HG02763 (cell line): ENCODE measurements around the gene PEA15.

Source experiments
- ATAC-seq: cut with Tn5 transposase; IDR thresholded peaks from one replicate; pipeline ENCODE4 v1.9.1; 2021; ENCODE audit warnings: mild to moderate bottlenecking, moderate library complexity; ENCODE audit not compliant: unreplicated experiment

Gene PEA15

DNA sequence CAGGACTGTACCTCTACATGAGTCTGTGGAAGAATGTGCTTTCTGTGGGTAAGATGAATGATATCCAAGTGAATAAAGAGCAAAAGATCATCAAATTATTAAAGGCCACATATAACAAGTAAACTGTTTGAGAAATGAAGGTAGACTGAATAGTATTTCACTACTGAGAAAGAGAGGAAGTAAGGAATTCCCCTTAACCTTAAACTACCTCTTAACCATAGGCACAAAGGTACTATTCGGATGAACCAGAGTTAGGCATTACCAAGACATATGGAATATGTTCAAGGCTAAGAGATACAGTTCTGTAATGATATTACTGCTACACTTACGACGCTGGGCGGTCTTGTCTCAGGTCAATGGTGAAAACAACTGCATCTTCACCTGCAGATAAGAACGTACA is 31.6 kb downstream of the PEA15 start:
- ATAC-seq: no peak

DNA sequence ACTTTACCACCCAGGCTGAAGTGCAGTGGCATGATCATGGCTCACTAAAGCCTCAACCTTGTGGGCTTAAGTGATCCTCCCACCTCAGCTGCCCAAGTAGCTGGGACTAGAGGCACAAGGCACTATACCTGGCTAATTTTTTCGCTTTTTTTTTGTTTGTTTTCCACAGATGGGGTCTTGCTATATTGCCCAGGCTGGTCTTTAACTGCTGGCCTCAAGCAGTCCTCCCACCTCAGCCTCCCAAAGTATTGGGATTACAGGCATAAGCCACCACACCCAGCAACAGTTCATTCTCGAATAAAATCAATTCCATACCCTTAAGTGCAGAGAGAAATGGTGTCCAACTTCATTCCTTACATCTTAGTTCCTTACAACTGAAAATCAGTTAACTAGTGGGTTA is 32.4 kb downstream of the PEA15 start:
- no peak for ATAC-seq

DNA sequence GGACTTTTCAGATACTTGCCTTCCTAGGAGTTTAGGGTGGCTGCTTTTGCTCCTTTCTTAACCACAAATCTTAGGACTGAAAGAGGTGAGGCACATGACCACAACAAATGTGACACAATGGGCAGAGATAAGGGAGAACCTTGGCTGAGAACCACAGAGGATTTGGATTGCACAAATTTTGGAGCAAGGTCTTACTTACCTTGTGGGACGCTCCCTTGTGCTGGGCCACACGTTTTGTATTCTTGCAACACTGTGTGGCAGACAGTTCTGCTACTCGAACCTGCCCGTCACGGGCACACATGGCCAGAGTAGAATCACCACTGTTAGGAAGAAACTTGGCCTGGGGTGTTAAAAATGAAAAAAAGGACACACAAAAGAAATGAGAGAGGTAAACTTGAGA is 33.2 kb downstream of the PEA15 start:
- ATAC-seq: no peak

DNA sequence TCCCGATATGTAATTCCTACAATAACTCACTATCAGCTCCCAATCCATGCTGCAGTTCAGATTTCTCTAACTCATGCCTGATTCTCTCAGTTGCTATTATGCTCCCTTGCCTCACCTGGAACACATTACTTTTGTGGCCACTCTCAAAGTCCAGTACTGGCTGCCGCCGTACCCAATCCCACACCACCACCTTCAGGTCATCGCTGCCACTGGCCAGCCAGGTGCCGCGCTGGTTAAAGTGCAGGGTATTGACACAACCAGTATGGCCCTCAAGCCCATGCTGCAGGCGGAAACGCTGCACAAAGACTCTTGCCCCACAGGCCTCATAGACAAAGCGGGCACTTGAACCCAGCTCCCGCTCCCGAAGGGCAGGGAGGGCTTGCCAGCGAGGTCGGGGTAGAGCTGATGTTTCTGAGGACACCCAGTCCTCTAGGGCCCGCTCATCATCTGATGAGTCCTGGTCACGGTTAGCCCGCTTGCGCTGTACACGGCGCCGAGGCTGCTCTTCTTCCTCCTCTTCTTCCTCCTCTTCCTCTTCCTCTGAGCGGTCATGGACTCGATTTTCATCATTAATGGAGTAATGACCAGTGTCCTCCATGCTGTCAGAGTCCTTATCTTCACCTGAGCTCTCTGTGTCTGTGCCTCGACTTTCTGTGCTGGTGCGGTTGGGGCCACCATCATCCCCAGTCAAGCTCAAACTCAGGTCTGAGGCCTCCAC is 34.6 kb downstream of the PEA15 start:
- no peak for ATAC-seq

DNA sequence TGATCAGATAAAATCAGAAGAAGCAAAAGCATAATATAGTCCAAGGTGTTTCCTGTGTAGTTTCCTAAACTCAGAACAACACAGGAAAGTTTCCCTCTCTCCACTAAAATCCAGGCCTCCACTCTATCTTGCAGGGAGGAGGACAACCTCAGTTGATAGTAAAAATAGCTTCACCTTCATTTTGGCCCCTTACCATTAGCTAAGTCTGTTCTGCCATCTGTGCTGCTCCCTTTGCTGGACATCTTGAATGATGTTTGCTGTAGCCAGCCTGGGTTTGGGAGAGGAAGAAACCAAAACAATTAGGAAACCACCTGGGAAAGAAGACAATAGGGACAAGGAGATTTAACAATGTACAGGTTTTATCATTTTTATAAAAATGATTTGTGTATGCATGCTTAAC is 38.6 kb downstream of the PEA15 start:
- no peak for ATAC-seq

DNA sequence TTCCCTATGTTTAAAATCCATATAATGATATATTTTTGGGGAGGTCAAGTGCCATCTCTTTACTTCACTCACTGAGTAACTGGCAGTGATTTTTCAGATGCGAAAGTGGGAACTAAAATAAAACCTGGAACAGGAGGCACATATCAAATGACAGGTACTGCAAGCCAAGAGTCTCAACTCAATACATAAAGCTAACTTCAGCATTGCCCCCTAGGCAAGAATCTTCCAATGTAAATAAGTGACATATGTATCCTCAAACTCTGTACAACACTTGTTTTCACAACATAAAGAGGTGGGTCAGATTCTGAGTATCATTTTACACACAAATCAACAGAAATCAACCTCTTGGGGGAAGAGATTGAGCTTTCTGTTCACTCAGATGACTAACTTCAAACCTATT is 39.0 kb downstream of the PEA15 start:
- ATAC-seq: no peak

DNA sequence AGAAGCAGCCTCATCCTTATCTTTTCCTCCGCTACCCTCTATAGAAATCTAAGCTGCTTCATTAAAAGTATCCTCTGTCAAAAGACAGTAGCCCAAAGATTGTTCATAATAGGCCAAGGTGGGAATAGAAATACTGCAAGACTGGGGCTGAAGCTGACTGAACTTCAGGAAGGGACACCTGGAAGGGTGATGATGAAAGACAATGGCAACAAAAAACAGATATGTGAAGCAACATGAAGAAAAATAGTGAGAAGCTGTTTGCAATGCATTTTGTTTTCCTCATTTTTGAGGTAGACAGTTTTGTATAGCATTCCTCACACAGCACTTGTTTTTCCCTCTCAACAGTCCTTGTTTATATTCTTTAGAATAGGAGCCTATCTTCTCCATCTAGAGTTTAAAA is 40.2 kb downstream of the PEA15 start:
- ATAC-seq: no peak

DNA sequence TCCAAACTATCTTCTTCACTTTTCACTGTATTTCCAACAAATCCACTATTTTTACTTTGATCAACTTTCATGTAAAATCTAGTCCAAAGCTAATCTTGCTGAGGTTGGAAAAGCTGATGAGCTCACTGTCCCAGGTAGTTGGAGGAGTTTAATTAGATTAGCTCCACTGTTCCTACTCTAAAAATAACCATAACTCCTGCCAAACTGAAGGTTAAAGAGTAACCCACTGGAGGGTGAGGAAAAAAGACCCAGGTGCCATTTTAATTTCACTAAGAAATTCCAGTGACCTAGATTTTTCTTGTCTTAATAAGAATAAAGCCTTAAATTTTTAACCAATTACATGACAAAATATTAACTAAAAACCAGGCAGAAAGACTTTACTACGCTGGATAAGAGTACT is 41.9 kb downstream of the PEA15 start:
- ATAC-seq: no peak

DNA sequence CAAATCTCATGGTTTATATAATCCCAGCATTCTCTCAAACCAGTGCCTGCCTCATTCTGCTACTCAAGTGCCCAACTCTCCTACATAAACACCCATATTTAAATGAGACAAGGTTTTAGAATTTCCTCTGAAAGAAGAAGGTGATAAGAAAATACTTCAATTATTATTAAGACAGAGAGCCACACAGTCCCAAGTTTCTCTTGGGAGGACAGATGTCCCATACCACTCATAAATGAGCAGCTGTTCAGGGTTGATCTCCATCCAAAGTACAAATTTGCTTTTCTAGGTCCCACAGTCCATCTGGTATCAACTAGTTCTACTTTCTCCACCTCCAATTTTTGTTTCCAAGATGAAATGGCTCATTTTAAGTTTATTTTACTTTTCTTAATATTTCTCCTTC is 45.8 kb downstream of the PEA15 start:
- ATAC-seq: no peak

DNA sequence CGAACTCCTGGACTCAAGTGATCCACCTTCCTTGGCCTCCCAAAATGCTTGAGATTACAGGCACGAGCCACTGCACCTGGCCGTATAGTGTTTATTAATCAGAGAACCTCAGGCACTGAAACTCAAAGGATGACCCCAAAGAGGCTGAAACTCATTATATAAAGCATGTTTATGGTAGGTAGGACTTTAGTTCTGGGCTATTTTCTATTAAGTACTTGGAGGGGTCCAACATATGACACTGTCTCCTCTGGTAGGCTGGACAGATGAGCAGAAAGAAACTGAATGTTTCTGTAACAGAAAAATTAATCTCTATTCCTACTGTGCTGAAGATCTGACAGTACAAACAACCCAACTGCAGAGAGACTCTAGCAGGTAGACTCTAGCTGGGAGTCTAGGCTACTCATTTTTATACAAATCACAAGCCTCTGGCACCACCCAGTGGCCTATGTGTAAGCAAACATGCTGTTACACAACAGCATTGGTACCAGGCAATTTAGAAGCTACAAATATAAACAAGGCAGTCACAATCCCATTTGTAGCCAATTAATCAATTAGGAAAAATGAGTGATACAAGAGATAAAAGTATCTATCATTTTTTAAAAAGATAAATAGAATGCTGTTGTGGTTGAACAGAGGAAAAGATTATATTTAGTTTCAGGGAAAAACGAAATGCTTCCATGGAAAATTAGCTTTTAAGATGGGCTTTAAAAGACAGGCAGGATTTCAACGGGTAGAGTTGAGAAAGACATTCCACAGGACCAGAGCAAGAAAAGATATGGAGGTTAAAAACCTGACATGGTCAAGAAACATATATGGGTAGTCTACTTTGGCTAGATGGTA is 46.7 kb downstream of the PEA15 start:
- peak; percentile 61 for ATAC-seq

DNA sequence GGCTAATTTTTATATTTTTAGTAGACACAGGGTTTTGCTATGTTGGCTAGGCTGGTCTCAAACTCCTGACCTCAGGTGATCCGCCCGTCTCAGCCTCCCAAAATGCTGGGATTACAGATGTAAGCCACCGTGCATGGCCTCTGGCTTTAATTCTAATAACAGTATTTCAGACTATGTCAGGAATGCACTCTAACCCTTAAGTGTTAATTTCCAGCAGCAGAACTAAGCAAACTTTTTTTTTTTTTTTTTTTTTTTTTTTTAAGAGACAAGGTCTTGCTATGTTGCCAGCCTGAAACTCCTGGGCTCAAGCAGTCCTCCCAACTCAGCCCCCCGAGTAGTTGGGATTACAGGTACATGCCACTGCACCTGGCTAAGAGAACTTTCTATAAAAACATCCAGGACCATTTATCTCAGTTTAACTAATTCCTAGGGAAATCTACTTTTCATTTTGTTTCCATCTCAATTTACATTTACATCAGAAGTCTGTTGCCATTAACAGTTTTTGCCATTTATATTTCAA is 50.7 kb downstream of the PEA15 start:
- no peak for ATAC-seq

DNA sequence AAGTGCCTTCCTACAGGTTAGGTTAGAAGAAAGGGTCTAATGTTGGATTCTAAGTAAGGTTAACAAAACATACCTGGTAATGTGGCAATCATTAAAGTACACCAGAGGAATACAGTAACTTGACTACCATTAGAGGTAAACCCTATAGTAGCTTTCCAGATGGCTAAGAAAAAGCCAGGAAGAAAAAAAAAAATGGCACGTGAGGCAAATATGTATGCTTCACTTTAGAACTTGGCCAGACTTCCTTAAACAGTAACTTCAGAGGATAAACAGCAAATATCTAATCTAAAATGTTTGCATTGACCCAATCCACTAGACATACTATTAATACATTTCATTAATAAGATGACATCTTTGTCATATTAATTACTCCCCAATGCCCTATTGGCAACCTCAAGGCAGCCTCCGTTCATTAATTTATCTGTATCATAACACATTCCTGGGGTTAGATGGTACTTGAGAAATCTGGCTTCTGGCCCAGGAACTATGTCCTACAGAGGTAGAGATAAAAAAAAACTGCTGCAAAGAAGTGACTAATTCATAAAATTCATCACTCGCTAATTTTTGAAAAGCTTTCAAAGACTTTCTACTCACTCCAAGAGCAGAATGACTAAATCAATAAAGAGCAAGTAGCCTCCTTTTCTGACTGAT is 51.3 kb downstream of the PEA15 start:
- ATAC-seq: no peak

DNA sequence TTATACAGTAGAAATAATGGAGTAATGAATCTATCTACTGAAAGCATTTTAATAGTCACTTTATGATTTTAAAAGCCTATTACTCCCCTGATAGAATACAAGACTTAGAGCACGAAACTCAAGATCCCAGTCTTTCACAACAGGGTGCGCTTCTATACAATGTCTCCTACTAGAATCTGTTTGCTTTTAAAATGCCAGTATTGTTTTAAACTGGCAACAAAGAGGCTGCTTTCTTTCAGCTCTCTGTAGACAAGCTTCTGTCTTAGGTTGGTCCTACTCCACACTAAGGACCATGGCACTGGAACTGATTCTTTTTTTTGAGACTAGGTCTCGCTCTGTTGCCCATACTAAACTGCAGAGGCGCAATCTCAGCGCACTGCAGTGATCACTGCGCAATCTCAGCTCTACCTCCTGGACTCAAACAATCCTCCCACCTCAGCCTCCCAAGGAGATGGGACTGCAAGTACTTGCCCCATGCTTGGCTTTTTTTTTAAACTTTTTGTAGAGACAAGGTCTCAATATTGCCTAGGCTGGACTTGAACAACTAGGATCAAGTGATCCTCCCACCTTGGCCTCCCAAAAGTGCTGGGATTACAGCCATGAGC is 52.3 kb downstream of the PEA15 start:
- no peak for ATAC-seq

DNA sequence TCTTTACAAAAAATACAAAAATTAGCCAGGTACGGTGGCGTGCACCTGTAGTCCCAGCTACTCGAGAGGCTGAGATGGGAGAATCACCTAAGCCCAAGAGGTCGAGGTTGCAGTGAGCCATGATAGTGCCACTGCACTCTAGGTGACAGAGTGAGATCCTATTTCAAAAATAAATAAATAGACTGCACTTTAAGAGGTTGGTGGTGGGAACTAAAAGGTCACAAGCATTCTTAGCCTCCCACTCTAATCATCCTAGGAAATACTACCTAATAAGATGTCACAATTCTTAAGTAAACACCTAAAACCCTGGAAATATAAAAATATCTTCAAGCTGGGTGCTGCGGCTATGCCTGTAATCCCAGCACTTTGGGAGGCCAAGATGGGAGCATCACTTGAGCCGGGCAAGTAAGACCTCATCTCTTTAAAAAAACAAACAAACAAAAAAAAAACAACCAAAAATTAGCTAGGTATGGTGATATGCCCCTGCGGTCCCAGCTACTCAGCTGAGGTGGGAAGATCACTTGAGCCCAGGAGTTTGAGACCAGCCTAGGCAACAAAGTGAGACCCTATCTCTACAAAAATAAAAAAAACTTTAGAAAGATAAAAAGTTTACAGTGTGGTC is 53.1 kb downstream of the PEA15 start:
- ATAC-seq: no peak

DNA sequence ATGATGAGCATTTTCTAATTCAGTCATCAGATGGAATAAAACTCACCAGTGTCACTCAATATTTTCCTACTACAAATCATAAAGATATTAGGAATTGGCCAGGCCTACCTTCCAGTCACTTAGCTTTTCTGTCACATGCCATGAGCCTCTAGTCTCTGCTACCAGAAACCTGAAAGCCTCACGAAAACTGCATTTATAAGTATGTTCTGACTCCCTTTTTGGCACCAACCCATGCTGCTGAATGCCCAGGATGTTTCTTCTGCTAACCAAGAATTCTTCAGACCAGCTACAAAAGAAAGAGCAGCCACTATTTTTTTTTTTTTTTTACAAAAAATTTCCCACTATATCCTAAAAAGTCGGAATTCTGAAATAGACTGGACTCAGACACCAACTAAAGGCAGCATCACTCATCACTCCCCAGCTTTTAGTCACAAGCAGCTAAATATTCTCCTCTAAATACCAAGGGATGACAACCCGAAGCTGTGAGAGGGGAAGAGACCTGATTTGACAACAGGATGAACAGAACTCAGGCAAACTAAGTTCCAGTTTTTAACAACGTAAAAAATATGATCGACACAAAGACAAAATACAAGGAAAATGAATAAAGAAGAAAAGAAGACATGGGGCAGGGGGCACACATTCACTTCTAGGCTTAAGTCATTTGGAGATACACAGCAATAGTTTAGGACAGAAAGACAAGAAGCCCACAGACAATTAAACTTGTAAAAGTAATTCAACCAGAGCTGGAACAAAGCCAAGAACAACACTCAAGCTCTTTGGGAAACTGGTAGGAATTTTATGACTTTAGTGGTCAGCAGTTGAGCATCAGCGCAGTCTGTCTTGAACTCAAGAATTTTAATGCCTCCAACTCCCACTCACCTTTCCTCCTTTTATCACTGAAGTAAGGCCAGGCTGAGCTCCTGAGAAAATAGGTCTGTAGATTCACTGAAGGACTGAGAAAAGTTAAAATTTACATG is 55.5 kb downstream of the PEA15 start:
- ATAC-seq: no peak

DNA sequence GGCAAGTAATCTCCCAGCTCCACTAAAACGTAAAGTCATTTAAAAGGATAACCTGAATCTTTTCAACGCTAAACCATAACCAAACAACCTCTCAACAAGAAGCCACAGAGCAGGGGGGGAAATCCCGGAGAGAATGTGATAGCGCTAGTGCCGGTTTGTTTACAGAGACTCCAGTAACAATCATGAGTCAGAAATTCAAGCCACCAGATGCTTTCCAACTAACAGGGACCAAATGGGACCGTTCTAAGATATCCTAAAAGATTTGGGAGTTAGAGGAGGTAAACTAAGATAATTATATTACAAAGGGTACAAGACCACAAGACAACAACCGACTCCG is 56.3 kb downstream of the PEA15 start:
- no peak for ATAC-seq

DNA sequence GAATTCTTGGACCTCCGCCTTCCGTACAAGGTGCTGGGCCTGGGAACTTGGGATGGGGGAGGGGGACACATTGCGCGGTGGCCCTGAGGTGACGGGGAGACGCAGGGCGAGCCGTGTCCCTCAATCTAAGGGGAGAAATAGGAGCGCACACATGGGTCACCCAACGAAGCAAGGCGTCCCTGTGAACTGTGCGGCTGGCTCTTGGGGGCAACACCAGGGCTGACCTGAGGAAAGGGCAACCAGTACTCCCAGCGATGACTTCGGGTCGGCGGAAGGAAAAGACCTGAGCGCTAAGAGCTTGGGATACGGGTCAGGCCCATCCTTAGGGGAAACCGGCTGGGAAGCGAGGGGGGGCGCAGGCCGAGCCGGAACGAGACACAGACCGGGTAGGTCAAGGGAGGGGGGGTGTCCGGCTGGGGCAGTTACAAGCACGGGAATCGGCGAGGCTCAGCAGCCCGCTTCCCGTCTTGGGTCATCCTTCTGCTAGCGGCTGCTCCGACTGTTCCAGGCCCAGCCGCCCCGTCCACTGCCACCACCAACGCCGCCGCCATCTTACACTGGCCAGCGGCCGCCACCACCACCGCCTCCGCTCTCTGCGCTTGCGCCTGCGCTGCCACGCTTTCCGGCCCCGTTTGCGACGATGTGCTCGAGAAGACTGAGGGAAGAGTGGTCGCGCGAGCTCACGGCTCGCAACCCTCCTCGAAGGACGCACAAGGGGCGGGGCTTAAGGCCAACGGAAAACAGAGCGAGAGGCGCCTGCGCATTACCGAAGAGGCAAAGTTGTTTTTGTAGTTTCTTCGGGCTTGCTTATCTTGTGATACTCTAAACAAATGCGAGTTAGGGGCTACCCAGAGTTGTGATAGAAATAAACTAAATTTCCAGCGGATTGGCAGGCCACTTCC is 57.0 kb downstream of the PEA15 start, which contains the start of gene DCAF8:
Gene DCAF8, minus strand, starts transcription at position 657 of the 902 bp plus-strand sequence. CDS start 18,541 bp downstream, outside the sequence.
- ATAC-seq: peak; percentile 82

DNA sequence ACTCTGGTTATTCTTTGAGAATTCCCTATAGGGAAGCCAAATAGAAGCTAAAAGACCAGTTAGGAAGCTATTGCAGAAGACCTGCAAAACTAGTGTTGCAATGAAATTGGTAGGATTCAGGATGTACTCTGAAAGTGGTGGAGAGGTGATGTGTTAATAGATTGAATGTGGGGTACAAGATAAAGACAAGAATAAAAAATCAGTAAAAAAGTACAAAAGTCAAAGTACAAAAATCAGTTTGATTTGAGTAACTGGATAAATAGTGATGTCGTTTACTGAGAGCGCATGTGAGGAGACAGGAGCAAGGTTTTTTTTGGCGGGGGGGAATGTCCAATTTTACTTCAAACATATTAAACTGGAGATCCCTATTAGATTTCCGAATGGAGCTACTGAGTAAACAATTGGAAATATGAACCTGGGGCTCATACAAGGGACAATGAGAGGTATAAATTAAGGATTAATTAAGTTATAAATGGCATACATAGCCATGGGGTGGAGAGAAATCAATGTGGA is 59.7 kb downstream of the PEA15 start:
- ATAC-seq: no peak
